ENCODE measurements around the gene AQP2. TPM values are rescaled to one million over a fixed set of nuclear protein-coding genes. Genes with fewer than 3 reads are reported as not detected.

Gene AQP2
- total RNA-seq, 1 donor from 2014 or later: not detected

DNA sequence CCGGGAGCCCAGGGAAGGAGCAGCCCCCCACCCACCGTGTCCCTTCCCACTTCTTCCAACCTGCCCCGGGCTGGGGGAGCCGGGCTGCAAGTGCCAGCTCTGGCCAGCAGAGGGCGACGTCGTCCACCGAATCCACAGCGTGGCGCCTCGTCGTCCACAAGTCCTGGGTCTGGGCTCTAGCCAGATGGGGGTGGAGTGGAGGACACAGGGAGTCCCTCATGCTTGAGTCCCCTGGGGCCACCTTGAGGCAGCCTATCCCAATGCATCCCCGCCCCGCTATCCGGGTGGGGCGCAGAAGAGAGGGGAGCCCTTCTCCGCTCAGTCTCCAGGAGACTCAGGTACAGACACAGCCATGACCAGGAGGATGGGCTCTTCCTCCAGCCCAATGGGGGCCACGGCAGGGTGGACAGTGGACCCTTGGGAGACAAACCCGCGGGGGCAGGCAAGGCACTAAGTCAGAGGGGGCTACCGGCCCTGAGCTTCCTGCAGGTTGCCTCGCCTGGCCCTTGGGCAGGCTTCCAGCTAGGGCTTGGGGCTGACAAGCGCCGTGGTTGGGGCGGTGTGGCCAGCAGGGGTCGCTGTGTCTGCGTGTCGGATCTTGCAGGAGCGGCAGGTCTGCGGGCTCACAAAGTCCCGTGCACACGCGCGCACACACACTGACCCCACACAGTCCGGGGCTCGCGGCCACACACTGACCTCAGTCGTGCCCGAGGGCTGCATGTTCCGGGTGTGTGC lies 16.7 kb downstream of the AQP2 start:
- no peak overlapping the region for H3K27ac Mint-ChIP-seq (ENCODE audit: unreplicated experiment)
- TF ChIP-seq, protein P1, sequence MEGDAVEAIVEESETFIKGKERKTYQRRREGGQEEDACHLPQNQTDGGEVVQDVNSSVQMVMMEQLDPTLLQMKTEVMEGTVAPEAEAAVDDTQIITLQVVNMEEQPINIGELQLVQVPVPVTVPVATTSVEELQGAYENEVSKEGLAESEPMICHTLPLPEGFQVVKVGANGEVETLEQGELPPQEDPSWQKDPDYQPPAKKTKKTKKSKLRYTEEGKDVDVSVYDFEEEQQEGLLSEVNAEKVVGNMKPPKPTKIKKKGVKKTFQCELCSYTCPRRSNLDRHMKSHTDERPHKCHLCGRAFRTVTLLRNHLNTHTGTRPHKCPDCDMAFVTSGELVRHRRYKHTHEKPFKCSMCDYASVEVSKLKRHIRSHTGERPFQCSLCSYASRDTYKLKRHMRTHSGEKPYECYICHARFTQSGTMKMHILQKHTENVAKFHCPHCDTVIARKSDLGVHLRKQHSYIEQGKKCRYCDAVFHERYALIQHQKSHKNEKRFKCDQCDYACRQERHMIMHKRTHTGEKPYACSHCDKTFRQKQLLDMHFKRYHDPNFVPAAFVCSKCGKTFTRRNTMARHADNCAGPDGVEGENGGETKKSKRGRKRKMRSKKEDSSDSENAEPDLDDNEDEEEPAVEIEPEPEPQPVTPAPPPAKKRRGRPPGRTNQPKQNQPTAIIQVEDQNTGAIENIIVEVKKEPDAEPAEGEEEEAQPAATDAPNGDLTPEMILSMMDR (IDR thresholded peaks at IDR 0.05): peak; percentile 67
- H3K27me3 Mint-ChIP-seq (ENCODE audit: unreplicated experiment): peaks cover 10% of the 10 kb centered on the region
- H3K36me3 Mint-ChIP-seq (ENCODE audit: unreplicated experiment): no peaks in the 10 kb centered on the region
- H3K9me3 Mint-ChIP-seq (ENCODE audit: unreplicated experiment): no peaks in the 10 kb centered on the region
- H3K4me1 Mint-ChIP-seq (ENCODE audit: unreplicated experiment): peaks cover 20% of the 10 kb centered on the region
- DNase-seq (ENCODE audit: extremely low spot score, unreplicated experiment): peak; percentile 96
- H3K4me3 Mint-ChIP-seq (ENCODE audit: unreplicated experiment): peak overlapping the region; percentile 56

DNA sequence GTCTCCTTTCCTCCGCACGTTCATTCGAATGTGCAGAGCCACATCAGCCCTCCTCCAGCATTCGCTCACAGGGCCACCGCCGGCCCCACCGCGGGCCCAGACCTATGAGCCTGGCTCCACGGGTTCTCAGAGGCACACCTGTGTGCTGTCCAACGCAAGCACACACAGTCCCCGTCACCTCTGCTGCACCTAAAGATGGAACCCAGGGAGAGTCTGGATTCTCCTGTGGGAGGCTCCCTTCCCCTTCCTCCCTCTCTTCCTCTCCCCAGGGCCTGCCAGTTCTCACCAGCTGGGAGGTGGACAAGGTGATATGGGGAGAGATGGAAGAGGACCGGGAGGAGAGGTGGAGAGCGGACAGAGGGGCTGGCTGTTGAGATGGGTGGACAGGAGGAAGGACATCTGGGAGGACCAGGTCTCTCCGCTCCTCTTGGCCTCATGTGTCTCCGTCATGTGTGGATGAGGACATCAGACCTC lies 17.3 kb downstream of the AQP2 start:
- no peaks in the 10 kb centered on the region for H3K36me3 Mint-ChIP-seq (ENCODE audit: unreplicated experiment)
- peak overlapping the region; percentile 56 for H3K4me3 Mint-ChIP-seq (ENCODE audit: unreplicated experiment)
- peaks cover 10% of the 10 kb centered on the region for H3K27me3 Mint-ChIP-seq (ENCODE audit: unreplicated experiment)
- no peaks in the 10 kb centered on the region for H3K9me3 Mint-ChIP-seq (ENCODE audit: unreplicated experiment)
- no peak overlapping the region for H3K27ac Mint-ChIP-seq (ENCODE audit: unreplicated experiment)
- TF ChIP-seq, protein P1 (IDR thresholded peaks at IDR 0.05): no peak
- H3K4me1 Mint-ChIP-seq (ENCODE audit: unreplicated experiment): peaks cover 16% of the 10 kb centered on the region
- no peak for DNase-seq (ENCODE audit: extremely low spot score, unreplicated experiment)

DNA sequence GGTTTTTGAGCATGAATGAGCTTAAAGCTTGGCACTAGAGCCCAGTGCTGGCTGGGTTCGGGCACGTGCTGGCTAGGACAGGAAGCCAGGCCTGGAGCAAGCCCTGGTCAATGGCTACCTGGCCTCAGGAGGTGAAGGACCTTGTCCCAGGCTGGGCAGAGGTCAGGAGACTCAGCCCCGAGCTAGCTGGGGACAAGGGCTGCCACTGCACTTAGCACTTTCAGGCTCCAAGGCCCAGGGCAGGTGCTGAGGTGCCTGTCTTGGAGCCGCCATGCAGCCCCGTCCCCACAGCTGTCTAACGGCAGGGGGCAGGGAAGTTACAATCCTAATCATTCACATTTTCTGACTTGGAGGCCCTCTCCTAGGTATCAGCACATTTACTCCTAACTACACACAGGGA lies 17.9 kb downstream of the AQP2 start:
- Mint-ChIP-seq H3K4me1 (ENCODE audit: unreplicated experiment) (peaks cover 10% of the 10 kb centered on the region), H3K4me3 (ENCODE audit: unreplicated experiment) (no peak overlapping the region), H3K27me3 (ENCODE audit: unreplicated experiment) (peaks cover 10% of the 10 kb centered on the region), H3K27ac (ENCODE audit: unreplicated experiment) (no peak overlapping the region), H3K9me3 (ENCODE audit: unreplicated experiment) (no peaks in the 10 kb centered on the region), H3K36me3 (ENCODE audit: unreplicated experiment) (no peaks in the 10 kb centered on the region)
- no peak for DNase-seq (ENCODE audit: extremely low spot score, unreplicated experiment)
- TF ChIP-seq, protein P1 (IDR thresholded peaks at IDR 0.05): no peak

DNA sequence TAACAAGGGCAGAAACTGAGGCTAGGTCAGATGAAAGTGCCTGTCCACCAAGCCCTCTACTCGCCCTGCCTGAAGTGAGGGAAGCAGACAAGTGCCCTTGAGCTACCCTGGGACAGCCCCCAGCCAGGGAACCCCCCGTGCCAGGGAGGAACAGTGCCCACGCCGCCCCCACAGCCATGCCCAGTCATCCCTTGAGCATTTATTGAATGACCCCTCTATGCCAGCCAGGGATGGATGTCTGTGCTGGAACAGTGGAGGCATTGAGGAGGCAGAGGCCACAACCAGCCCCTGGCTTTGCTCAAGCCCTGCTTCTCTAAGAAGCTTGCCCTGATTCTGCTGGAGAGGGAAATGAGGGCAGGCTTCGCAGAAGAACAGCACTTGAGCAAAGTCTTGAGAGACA lies 18.5 kb downstream of the AQP2 start:
- Mint-ChIP-seq H3K27ac (ENCODE audit: unreplicated experiment) (no peak overlapping the region), H3K4me1 (ENCODE audit: unreplicated experiment) (peaks cover 10% of the 10 kb centered on the region), H3K9me3 (ENCODE audit: unreplicated experiment) (no peaks in the 10 kb centered on the region), H3K27me3 (ENCODE audit: unreplicated experiment) (peaks cover 10% of the 10 kb centered on the region), H3K36me3 (ENCODE audit: unreplicated experiment) (no peaks in the 10 kb centered on the region), H3K4me3 (ENCODE audit: unreplicated experiment) (no peak overlapping the region)
- TF ChIP-seq, protein P1 (IDR thresholded peaks at IDR 0.05): no peak
- DNase-seq (ENCODE audit: extremely low spot score, unreplicated experiment): no peak

DNA sequence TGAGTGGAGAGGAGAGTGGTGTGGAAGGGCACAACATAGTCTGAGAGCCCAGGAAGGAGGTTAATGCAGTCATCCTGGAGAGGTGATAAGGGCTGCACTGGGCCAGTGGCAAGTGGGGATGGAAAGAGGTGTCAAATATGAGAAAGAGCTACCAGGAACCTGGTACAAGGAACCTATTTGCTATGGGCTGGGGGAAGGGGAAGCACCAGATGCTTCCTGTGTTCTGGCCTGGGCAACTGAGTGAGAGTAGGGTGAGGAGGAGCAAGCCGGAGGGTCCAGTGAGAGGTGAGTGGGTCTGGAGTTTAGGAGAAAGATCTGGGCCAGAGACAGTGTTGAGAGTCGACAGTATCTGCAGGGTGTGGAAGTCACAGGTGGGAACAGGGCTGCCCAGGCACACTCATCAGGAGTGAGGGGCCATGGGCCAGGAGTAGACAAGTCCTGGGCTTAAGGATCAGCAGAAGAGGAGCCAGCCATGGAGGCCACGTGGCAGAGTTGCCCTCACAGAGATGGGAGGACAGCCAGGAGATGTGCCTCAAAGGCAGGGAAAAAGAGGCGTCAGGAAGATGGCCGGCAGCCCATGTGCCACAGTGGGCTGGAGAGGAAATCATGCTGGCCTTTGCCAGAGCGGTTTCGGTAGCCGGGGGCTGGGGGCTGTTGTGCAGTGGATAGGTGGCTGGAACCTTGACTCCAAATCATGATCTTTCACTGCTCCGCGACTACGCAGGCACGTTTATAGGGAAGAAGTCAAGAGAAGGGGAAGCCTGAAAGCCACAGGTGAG lies 19.3 kb downstream of the AQP2 start:
- Mint-ChIP-seq H3K36me3 (ENCODE audit: unreplicated experiment) (no peaks in the 10 kb centered on the region), H3K27ac (ENCODE audit: unreplicated experiment) (no peak overlapping the region), H3K9me3 (ENCODE audit: unreplicated experiment) (no peaks in the 10 kb centered on the region), H3K4me3 (ENCODE audit: unreplicated experiment) (no peak overlapping the region), H3K27me3 (ENCODE audit: unreplicated experiment) (peaks cover 5% of the 10 kb centered on the region), H3K4me1 (ENCODE audit: unreplicated experiment) (peaks cover 10% of the 10 kb centered on the region)
- TF ChIP-seq, protein P1 (IDR thresholded peaks at IDR 0.05): no peak
- DNase-seq (ENCODE audit: extremely low spot score, unreplicated experiment): no peak

Data from osteocyte (in vitro differentiated cells).